22Rv1 (cell line): ENCODE measurements around the gene LRRC10B.

Experiments used
- H3K27ac ChIP-seq: fragments of 450-650 bp; 2 replicates; pipeline ENCODE4 v1.5.1; 2017
- CTCF ChIP-seq: fragments of 450-650 bp; IDR thresholded peaks from 2 replicates; pipeline ENCODE4 v1.5.1; 2017; ENCODE audit warnings: mild to moderate bottlenecking
- ZFX ChIP-seq: fragments of 450-650 bp; IDR thresholded peaks from 2 replicates; pipeline ENCODE4 v1.6.1; 2017; ENCODE audit warnings: antibody characterized with exemption, borderline replicate concordance

LRRC10B gene

GRCh38 chr11:61555051-61555969, 46.8 kb downstream of the LRRC10B start:
- TF ChIP-seq CTCF (peak; percentile 55), ZFX (no peak)
- H3K27ac ChIP-seq, result peak overlapping the region; percentile 58

GRCh38 chr11:61555978-61556377, 47.4 kb downstream of the LRRC10B start:
- peak overlapping the region; percentile 58 for H3K27ac ChIP-seq
- no peak for TF ChIP-seq CTCF
- no peak for TF ChIP-seq ZFX

GRCh38 chr11:61556621-61557020, 48.1 kb downstream of the LRRC10B start:
- 0 out of 2 replicates have a peak overlapping the region, but pooled peaks have one; percentile 10 for H3K27ac ChIP-seq
- TF ChIP-seq ZFX (no peak), CTCF (no peak)
